Body of pancreas (tissue), 4 donors: ENCODE data around the gene ZDHHC3.

Source experiments
- POLR2A ChIP-seq, 3 donors: fragments of 450-650 bp; IDR thresholded peaks; one replicate each; pipeline ENCODE4 v1.6.1; 2016; ENCODE audit warnings: antibody characterized with exemption in 3 of 3, mild to moderate bottlenecking in 2 of 3
- TF ChIP-seq, protein P1 (sequence below), 7 experiments: fragments of 450-650 bp in 4 of 7; fragments of 200-600 bp in 3 of 7; sonication (generic) in 3 of 7; IDR thresholded peaks; one replicate each; pipeline ENCODE4 v1.5.1; 2016 to 2019; ENCODE audit warnings: antibody characterized with exemption in 7 of 7

DNA sequence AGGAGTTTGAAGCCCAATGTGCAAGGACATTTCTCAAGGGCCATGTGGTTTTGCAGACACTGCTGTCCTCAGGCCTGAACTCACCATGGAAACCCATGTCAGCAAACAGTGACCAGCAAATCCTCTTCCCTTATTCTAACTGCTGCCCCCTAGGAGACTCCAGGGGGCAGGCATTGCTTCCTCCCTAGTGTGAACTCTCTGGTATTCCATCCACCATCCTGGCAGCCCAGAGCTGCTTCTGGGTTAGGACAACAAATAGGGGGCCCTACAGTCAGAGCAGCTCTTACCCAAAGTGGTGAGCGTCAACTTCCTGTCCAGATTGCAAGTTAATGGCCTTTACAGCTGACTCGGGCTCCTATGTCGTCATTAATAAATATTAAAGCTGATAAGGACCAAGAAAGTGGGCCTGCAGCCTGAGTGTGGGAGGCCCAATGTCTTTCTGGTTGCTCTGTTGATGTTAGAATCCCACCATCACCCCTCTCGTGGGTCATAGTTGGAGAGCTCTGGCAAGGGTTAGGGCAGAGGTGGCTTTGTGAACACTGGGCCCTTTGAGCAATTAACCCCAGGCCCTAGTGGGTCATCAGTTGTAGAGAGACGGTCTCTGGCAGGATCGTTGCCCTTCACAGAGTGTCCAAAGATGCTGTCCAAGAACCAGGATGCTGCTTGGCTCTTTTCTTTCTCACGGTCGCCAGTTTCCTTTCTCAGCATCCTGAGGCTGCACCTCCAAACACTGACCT lies 60.1 kb downstream of the ZDHHC3 start:
- TF ChIP-seq, protein P1, sequence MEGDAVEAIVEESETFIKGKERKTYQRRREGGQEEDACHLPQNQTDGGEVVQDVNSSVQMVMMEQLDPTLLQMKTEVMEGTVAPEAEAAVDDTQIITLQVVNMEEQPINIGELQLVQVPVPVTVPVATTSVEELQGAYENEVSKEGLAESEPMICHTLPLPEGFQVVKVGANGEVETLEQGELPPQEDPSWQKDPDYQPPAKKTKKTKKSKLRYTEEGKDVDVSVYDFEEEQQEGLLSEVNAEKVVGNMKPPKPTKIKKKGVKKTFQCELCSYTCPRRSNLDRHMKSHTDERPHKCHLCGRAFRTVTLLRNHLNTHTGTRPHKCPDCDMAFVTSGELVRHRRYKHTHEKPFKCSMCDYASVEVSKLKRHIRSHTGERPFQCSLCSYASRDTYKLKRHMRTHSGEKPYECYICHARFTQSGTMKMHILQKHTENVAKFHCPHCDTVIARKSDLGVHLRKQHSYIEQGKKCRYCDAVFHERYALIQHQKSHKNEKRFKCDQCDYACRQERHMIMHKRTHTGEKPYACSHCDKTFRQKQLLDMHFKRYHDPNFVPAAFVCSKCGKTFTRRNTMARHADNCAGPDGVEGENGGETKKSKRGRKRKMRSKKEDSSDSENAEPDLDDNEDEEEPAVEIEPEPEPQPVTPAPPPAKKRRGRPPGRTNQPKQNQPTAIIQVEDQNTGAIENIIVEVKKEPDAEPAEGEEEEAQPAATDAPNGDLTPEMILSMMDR (IDR thresholded peaks at IDR 0.05): no peak
- TF ChIP-seq POLR2A (IDR thresholded peaks at IDR 0.05): no peak
